Kidney capillary endothelial cell (primary cell): Measurements from ENCODE around the gene TFCP2L1.

Source experiments
- DNase-seq: peaks from one replicate; pipeline ENCODE4 v3.0.0-alpha.2; 2018; ENCODE audit warnings: low spot score

Gene TFCP2L1

DNA sequence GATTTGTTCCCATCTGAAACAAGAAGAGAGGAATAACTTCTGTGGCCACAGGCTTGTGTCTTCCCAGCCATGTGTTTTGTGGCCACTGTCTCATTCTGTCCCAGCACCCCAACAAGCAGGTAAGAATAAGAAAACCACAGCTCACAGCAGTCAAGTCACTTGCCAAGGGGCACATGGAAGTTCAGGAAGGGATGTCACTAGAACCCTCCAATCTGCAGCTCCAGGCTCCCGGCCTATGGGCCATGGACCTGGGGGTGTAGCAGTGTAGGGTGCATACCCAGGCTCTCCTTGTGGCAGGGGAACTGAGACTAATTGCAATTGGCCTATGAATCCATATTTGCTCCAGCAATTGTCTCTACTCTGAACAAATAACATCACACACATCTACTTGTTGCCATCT lies 112.5 kb downstream of the TFCP2L1 start:
- no peak for DNase-seq

DNA sequence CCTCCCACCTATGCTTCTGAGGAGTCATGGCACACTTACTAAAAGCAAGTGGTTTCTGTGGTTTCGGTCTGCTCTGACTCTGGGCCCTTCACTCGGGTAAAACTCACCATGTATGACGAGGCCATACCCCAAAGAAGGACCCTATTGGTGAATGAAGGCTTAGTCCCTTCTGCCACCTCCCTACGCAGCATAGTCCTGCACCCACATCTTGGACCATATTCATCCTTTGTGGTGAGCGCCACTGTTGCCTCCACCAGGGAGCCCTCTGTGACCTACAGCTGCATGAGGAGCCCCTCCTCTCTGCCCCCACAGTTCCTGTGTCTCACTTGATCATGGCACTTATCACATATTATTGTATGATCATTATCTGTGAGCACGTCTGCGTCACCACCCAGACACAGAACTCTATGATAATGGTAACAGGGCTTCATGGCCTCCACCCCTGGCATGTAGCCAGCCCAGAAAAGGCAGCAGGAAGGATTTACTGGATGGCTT lies 113.3 kb downstream of the TFCP2L1 start:
- no peak for DNase-seq

DNA sequence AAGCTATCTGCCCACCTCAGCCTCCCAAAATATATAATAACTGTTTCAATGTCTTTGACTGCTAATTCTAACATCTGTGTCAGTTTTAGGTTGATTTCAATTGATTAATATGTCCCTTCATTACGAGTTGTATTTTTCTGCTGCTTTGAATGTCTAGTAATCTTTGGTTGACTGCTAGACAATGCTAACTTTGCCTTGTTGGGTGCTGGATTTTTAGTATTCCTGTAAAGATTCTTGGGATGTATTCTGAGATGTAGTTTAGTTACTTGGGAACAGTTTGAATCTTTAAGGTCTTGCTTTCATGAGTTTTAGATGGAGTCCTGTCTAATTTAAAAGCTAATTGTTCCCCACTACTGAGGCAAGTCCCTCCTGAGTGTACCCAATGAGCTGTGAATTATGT lies 114.4 kb downstream of the TFCP2L1 start:
- no peak for DNase-seq

DNA sequence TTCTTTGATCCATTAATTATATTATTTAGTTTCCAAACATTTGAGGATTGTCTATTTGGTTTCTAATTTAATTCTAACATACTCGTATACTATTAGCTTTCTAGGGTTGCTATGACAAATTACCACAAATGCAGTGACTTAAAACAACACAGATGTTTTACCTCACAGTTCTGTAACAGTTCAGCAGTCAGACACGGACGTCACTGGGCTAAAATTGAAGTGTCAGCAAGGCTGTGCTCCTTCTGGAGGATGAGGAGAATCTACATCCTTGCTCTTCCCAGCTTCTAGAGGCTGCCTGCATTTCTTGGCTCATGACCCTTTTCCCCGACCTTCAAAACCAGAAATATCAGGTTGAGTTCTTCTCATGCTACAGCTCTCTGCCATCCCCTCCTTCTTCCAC lies 117.6 kb downstream of the TFCP2L1 start:
- DNase-seq: no peak
